Measurements from ENCODE around the gene CYP4A22. TPM values are rescaled to one million over a fixed set of nuclear protein-coding genes. Genes with fewer than 3 reads are reported as not detected.
"Not testable (repeated sequence)": the region's sequence is repeated elsewhere in the genome, so short reads cannot be mapped to it uniquely, and the experiment has no call there.

The CYP4A22 gene
- total and polyA plus RNA-seq, 2 of the 4 experiments (the other 2 are of a cell fraction): not detected

DNA sequence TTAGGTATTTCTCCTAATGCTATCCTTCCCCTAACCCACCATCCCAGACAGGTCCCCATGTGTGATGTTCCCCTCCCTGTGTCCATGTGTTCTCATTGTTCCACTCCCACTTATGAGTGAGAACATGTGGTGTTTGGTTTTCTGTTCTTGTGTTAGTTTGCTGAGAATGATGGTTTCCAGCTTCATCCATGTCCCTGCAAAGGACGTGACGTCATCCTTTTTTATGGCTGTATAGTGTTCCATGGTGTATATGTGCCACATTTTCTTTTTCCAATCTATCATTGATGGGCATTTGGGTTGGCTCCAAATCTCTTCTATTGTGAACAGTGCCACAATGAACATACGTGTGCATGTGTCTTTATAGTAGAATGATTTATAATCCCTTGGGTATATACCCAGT is 4.6 kb upstream of the CYP4A22 start:
- H3K56ac ChIP-seq (ENCODE audit: extremely low read depth, insufficient read depth, low read length); H4K20me1 ChIP-seq (ENCODE audit: insufficient read depth, low read length); H3K4me2 ChIP-seq (ENCODE audit: low read depth, low read length); H4K91ac ChIP-seq (ENCODE audit: insufficient read depth, low read depth, low read length); H3K4me1 ChIP-seq (ENCODE audit: control insufficient read depth, insufficient read depth, low read length); H2AFZ ChIP-seq (replicated peaks; ENCODE audit: low read length, poor library complexity); H3K4me3 ChIP-seq (ENCODE audit: insufficient read depth, low read depth, low read length); H2BK15ac ChIP-seq (ENCODE audit: low read depth, low read length); H2BK120ac ChIP-seq (ENCODE audit: low read depth, low read length); H3K9ac ChIP-seq (ENCODE audit: low read depth, low read length); H4K5ac ChIP-seq (ENCODE audit: low read depth, low read length); H3K27ac ChIP-seq (ENCODE audit: insufficient read depth, low read length); H3K9me1 ChIP-seq (ENCODE audit: insufficient read depth, low read length); DNase-seq; POLR2A ChIA-PET (ENCODE audit: unreplicated experiment); in situ Hi-C loops (cut with MboI; ENCODE audit: low sequenced_read_pairs); intact Hi-C loops (cut with micrococcal nuclease); H2AK5ac ChIP-seq (ENCODE audit: low read depth, low read length); H3K9me3 ChIP-seq (ENCODE audit: control insufficient read depth, insufficient read depth, low read length); H3K23ac ChIP-seq (ENCODE audit: low read depth, low read length); H2BK20ac ChIP-seq (ENCODE audit: low read depth, low read length); BruUV-seq (replicated peaks); H3K14ac ChIP-seq (replicated peaks; ENCODE audit: low read depth, low read length); dilution Hi-C loops (cut with HindIII; ENCODE audit: low sequenced_read_pairs, unreplicated experiment); CTCF ChIA-PET; H3K79me1 ChIP-seq (ENCODE audit: low read depth in 1 of 2, low read length in 2 of 2); H2AK9ac ChIP-seq (replicated peaks; ENCODE audit: low read depth, low read length, poor library complexity); H3K27me3 ChIP-seq (ENCODE audit: control insufficient read depth, insufficient read depth, low read length); H3K4ac ChIP-seq (ENCODE audit: low read depth, low read length); H3K36me3 ChIP-seq (ENCODE audit: control insufficient read depth, insufficient read depth, low read length); H3K18ac ChIP-seq (ENCODE audit: low read depth, low read length); H2BK5ac ChIP-seq (ENCODE audit: low read depth, low read length, poor library complexity, severe bottlenecking); ATAC-seq (ENCODE audit: low read depth); H4K8ac ChIP-seq (ENCODE audit: low read depth in 2 of 2, low read length in 2 of 2): not testable (repeated sequence)
- no CpG with 5 or more reads among the region's 3 CpGs for WGBS, 2 experiments (ENCODE audit: extremely low coverage in 2 of 2, insufficient read length in 1 of 2)
